Mucosa of descending colon (tissue), 3 donors: ENCODE data around the gene ABCA10. TPM values are rescaled to one million over a fixed set of nuclear protein-coding genes. Genes with fewer than 3 reads are reported as not detected.
"Not testable (repeated sequence)": the region's sequence is repeated elsewhere in the genome, so short reads cannot be mapped to it uniquely, and the experiment has no call there.

ENCODE experiments used
- ATAC-seq: fragments of 200-7000 bp; cut with Tn5 transposase; one replicate; pipeline ENCODE4 v1.9.1; 2020; ENCODE audit warnings: mild to moderate bottlenecking, moderate library complexity
- DNase-seq, 3 donors: peaks; one replicate each; pipeline ENCODE4 v3.0.0-alpha.2; 2020
- H3K36me3 ChIP-seq: fragments of 200-600 bp; one replicate; pipeline ENCODE4 v1.8.0; 2021; ENCODE audit warnings: low read depth, mild to moderate bottlenecking
- H3K4me1 ChIP-seq: fragments of 200-600 bp; one replicate; pipeline ENCODE4 v1.8.0; 2021; ENCODE audit warnings: low read depth, mild to moderate bottlenecking
- H3K4me3 ChIP-seq: fragments of 200-600 bp; one replicate; pipeline ENCODE4 v1.8.0; 2021; ENCODE audit warnings: mild to moderate bottlenecking
- H3K9me3 ChIP-seq: fragments of 200-600 bp; one replicate; pipeline ENCODE4 v1.8.0; 2021; ENCODE audit warnings: mild to moderate bottlenecking
- intact Hi-C, 2 donors: fragments of 100-400 bp; cut with DNase I in 1 of 2; cut with micrococcal nuclease in 1 of 2; formaldehyde crosslinking; loops; one replicate each; pipeline versions ENCODE4 v1.11.0 to v1.11.1; 2022; cut with DNase I, micrococcal nuclease
- total RNA-seq, 3 donors: library from RNA; stranded (reverse); fragmentation: NEBNext Ultra II Directional in 2 of 3; extraction: Animal tissue kit (Norgen Biotek cat#: 25700) in 2 of 3; gene quantifications; one replicate each; pipeline versions ENCODE4 v1.2.1 to v1.2.4, GENCODE V29; 2021 to 2023
- TF ChIP-seq, protein P1 (sequence below): fragments of 200-600 bp; IDR thresholded peaks from one replicate; pipeline ENCODE4 v1.8.0; 2022; ENCODE audit warnings: antibody characterized with exemption, mild to moderate bottlenecking
- donor health status: DM: no; HTN: no; CAD: no; lungs with moderate emphysema.
- donor health status: DM: no; HTN: no; CAD: no.
- donor health status: DM: no; HTN: yes; CAD: no.

ABCA10 gene
- total RNA-seq, 3 donors from 2014 or later = 3.1 to 14.2 (median 6.1) TPM

DNA sequence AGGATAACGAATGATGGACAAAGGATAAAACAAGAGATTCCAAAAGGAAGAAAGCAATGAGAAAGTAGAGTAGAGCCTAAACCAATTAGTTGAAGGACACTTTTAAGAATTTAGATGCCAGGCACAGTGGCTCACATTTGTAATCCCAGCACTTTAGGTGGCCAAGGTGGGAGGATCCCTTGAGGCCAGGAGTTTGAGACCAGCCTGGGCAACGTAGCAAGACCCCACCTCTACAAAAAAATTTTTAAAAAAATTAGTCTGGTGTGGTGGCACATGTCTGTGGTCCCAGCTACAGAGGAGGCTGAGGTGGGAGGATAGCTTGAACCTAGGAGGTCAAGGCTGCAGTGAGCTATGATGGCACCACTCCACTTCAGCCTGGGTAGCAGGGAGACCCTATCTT lies 20.0 kb downstream of the ABCA10 start:
- Histone ChIP-seq H3K9me3 (no peaks in the 10 kb centered on the region), H3K36me3 (no peaks in the 10 kb centered on the region), H3K4me3 (no peak overlapping the region), H3K4me1 (no peaks in the 10 kb centered on the region)
- intact Hi-C loops = no loop called here
- no peak for DNase-seq
- TF ChIP-seq, protein P1, sequence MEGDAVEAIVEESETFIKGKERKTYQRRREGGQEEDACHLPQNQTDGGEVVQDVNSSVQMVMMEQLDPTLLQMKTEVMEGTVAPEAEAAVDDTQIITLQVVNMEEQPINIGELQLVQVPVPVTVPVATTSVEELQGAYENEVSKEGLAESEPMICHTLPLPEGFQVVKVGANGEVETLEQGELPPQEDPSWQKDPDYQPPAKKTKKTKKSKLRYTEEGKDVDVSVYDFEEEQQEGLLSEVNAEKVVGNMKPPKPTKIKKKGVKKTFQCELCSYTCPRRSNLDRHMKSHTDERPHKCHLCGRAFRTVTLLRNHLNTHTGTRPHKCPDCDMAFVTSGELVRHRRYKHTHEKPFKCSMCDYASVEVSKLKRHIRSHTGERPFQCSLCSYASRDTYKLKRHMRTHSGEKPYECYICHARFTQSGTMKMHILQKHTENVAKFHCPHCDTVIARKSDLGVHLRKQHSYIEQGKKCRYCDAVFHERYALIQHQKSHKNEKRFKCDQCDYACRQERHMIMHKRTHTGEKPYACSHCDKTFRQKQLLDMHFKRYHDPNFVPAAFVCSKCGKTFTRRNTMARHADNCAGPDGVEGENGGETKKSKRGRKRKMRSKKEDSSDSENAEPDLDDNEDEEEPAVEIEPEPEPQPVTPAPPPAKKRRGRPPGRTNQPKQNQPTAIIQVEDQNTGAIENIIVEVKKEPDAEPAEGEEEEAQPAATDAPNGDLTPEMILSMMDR = no peak
- ATAC-seq = no peak

DNA sequence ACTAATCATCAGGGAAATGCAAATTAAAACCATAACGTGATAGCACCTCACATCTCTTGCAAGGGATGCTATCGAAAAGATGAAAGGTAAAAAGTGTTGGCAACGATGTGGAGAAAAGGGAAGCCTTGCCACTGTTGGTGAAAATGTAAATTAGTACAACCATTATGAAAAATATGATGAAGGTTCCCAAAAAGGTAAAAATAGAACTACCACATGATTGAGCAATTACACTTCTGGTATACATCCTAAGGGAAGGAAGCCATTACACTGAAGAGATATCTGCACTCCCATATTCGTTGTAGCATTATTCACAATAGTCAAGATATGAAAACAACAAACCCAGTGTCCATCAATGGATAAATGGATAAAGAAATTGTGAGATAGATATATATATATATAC lies 21.5 kb downstream of the ABCA10 start:
- ATAC-seq (no peak), DNase-seq (no peak)
- no peak overlapping the region for H3K4me3 ChIP-seq
- no peaks in the 10 kb centered on the region for H3K9me3 ChIP-seq
- intact Hi-C loops = no loop called here
- TF ChIP-seq, protein P1 = no peak
- H3K36me3 ChIP-seq = no peaks in the 10 kb centered on the region
- no peaks in the 10 kb centered on the region for H3K4me1 ChIP-seq

DNA sequence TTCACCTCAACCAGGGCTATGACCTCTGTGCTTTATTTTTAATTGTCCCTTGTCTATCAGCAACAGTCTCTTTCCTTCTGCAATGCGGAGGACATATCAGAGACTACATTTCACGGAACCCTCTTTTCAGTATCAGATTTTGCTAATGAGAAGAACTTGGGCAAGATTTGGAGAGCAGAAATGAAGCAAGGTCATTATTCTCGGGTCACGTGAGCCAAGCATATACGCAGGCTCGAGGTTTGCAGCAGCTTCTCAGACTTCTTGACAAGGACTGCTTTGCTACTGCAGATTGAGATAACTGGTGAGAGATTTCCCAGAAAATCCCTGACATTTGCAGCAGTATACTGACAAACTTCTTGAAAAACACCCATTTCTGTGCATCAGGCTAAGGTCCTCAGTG lies 30.4 kb downstream of the ABCA10 start:
- H3K4me3 ChIP-seq = no peak overlapping the region

DNA sequence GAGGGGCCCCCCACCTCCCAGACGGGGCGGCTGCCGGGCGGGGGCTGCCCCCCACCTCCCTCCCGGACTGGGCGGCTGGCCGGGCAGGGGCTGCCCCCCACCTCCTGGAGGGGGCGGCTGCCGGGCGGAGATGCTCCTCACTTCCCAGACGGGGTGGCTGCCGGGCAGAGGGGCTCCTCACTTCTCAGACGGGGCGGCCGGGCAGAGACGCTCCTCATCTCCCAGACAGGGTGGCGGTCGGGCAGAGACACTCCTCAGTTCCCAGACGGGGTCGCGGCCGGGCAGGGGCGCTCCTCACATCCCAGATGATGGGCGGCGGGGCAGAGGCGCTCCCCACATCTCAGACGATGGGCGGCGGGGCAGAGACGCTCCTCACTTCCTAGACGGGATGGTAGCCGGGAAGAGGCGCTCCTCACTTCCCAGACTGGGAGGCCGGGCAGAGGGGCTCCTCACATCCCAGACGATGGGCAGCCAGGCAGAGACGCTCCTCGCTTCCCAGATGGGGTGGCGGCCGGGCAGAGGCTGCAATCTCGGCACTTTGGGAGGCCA lies 32.4 kb downstream of the ABCA10 start:
- H3K4me3 ChIP-seq, H3K4me1 ChIP-seq, intact Hi-C loops, H3K36me3 ChIP-seq, DNase-seq, H3K9me3 ChIP-seq, ATAC-seq: not testable (repeated sequence)

More for the DNA sequence above, 30.4 kb downstream of the ABCA10 start:
- no peak for ATAC-seq
- no peaks in the 10 kb centered on the region for H3K4me1 ChIP-seq
- H3K36me3 ChIP-seq = no peaks in the 10 kb centered on the region
- no peaks in the 10 kb centered on the region for H3K9me3 ChIP-seq
- intact Hi-C loops = no loop called here
- TF ChIP-seq, protein P1 = no peak
- DNase-seq = no peak

DNA sequence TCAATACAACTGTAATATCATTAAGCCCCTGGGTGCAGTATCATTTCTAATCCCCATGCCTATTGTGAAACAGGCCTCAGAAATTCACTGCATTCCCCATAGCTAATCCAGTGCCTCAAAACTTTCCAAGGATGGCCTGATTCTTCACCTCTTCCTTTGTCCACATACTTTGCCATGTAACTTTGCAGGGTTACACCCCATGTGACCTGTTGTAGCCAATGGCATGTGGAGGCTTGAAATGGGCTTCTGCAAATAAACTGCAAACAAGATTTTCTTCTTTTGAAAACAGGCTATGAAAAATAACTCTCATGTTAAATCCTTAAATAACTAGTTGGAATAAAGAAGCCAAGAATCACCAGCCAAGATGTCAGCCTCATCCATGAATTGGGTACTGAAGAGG lies 35.9 kb downstream of the ABCA10 start:
- ATAC-seq (no peak), DNase-seq (no peak)
- intact Hi-C loops = no loop called here
- H3K36me3 ChIP-seq = no peaks in the 10 kb centered on the region
- TF ChIP-seq, protein P1 = no peak
- no peaks in the 10 kb centered on the region for H3K4me1 ChIP-seq
- H3K9me3 ChIP-seq = no peaks in the 10 kb centered on the region
- no peak overlapping the region for H3K4me3 ChIP-seq

DNA sequence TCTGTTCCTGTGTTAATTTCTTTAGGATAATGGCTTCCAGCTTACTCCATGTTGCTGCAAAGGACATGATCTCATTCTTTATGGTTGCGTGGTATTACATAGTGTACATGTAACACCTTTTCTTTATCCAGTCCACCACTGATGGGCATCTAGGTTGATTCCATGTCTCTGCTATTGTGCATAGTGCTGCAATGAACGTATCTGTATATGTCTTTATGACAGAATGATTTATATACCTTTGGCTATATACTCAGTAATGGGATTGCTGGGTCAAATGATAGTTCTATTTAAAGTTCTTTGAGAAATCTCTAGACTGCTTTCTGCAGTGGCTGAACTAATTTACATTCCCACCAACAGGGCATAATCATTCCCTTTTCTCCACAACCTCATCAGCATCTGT lies 39.8 kb downstream of the ABCA10 start:
- Histone ChIP-seq H3K4me3 (no peak overlapping the region), H3K9me3 (no peaks in the 10 kb centered on the region), H3K36me3 (no peaks in the 10 kb centered on the region), H3K4me1 (no peaks in the 10 kb centered on the region)
- DNase-seq (no peak), ATAC-seq (no peak)
- TF ChIP-seq, protein P1 = no peak
- intact Hi-C loops = no loop called here
